ENCODE results near the gene CHCHD6. TPM values are rescaled to one million over a fixed set of nuclear protein-coding genes. Genes with fewer than 3 reads are reported as not detected.

Gene CHCHD6
- total and polyA plus RNA-seq, 2 donors (not counting 3 experiments of a cell fraction or from before 2014, with no cell fraction given), result 8.4 to 10.1 TPM

DNA sequence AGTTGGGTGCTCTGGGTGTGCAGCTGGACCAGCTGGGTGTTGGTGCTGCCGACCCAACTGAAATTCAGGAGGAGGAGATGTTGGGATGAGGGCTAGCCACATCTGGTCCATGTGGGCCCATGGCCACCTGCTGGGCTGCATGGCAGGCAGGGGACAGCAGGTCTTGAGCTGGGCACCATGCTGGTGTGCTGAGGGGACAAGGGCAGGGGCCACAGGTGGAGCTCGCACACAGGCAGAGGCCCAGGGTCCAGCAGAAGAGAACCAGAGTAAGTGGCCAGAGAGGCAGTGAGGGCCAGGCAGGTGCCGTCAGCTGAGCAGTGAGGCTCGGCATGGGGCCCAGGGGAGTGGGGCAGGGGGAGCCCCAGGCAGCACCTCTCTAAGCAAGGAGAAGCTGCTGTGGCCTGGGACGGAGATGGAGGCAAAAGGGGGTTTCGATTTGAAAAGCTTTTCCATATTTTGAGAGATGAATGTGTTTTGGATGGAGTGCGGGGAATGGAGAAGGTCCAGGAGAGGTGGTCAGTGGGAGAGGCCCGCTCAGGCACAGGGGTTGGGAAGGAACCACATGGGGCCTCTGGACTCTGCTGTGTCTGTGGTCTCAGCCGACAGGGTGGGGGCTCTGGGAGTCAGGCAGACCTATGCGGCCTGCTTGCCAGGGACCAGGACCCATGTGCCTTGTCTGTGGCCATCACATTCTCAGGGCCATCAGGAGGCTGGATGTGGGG is 248.4 kb downstream of the CHCHD6 start:
- TF ChIP-seq POLR2A (IDR thresholded peaks at IDR 0.05; ENCODE audit: low read depth, low read length) (no peak), MYC (IDR thresholded peaks at IDR 0.05; ENCODE audit: low read depth, low read length) (no peak), POLR2AphosphoS5 (IDR thresholded peaks at IDR 0.05; ENCODE audit: insufficient read depth, low read depth, low read length) (no peak), JUN (IDR thresholded peaks at IDR 0.05; ENCODE audit: borderline replicate concordance, insufficient read depth, insufficient read length, low read depth) (no peak), EZH2 (IDR thresholded peaks at IDR 0.05; ENCODE audit: borderline replicate concordance, low read depth, low read length, severe bottlenecking) (no peak), GATA2 (IDR thresholded peaks at IDR 0.05; ENCODE audit: insufficient read depth, insufficient read length, low read depth, low read length) (no peak), FOS (IDR thresholded peaks at IDR 0.05; ENCODE audit: borderline replicate concordance, insufficient read depth, low read length) (no peak)
- TF ChIP-seq, protein P1, sequence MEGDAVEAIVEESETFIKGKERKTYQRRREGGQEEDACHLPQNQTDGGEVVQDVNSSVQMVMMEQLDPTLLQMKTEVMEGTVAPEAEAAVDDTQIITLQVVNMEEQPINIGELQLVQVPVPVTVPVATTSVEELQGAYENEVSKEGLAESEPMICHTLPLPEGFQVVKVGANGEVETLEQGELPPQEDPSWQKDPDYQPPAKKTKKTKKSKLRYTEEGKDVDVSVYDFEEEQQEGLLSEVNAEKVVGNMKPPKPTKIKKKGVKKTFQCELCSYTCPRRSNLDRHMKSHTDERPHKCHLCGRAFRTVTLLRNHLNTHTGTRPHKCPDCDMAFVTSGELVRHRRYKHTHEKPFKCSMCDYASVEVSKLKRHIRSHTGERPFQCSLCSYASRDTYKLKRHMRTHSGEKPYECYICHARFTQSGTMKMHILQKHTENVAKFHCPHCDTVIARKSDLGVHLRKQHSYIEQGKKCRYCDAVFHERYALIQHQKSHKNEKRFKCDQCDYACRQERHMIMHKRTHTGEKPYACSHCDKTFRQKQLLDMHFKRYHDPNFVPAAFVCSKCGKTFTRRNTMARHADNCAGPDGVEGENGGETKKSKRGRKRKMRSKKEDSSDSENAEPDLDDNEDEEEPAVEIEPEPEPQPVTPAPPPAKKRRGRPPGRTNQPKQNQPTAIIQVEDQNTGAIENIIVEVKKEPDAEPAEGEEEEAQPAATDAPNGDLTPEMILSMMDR (IDR thresholded peaks at IDR 0.05; ENCODE audit: extremely low read depth in 1 of 2, insufficient read depth in 1 of 2, low read depth in 1 of 2, low read length in 2 of 2), result no peak
- TF ChIP-seq, protein P2, sequence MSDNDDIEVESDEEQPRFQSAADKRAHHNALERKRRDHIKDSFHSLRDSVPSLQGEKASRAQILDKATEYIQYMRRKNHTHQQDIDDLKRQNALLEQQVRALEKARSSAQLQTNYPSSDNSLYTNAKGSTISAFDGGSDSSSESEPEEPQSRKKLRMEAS (IDR thresholded peaks at IDR 0.05; ENCODE audit: insufficient read depth, insufficient read length), result no peak
- CTCF ChIA-PET, result interaction anchor here (1.6 kb wide), 1 partner anchor 38 kb away, joined by 3 read pairs; no protein-coding TSS in a partner anchor
- intact Hi-C loops (cut with micrococcal nuclease) (no loop called here), dilution Hi-C loops (cut with MboI; ENCODE audit: extremely low pct_ligation_motif_present, low sequenced_read_pairs) (no loop called here)
- POLR2A ChIA-PET, result no interaction called here
- Histone ChIP-seq H3K79me2 (ENCODE audit: control insufficient read depth, insufficient read depth, low read length) (no peaks in the 10 kb centered on the region), H3K4me1 (ENCODE audit: control insufficient read depth, extremely low read depth, insufficient read depth, low read length) (no peaks in the 10 kb centered on the region), H3K27me3 (ENCODE audit: control insufficient read depth in 2 of 2, insufficient read depth in 2 of 2, low read length in 2 of 2) (no peaks in the 10 kb centered on the region), H3K4me2 (ENCODE audit: insufficient read depth, low read length) (no peak overlapping the region), H3K9me1 (replicated peaks; ENCODE audit: control insufficient read depth, extremely low read depth, insufficient read depth, low read length) (no peaks in the 10 kb centered on the region), H3K36me3 (ENCODE audit: control insufficient read depth in 2 of 2, extremely low read depth in 1 of 2, insufficient read depth in 2 of 2, low read length in 2 of 2) (no peaks in the 10 kb centered on the region), H3K9ac (replicated peaks; ENCODE audit: extremely low read depth, insufficient read depth, low read length) (no peak overlapping the region), H3K27ac (ENCODE audit: insufficient read depth, low read depth, low read length) (no peak overlapping the region), H4K20me1 (replicated peaks; ENCODE audit: control insufficient read depth, extremely low read depth, insufficient read depth, low read length) (no peaks in the 10 kb centered on the region), H2AFZ (ENCODE audit: low read depth, low read length) (no peak overlapping the region), H3K9me3 (replicated peaks; ENCODE audit: control insufficient read depth, insufficient read depth, low read length) (no peaks in the 10 kb centered on the region), H3K4me3 (replicated peaks in 1 of 3; ENCODE audit: insufficient read depth in 1 of 3, low read depth in 1 of 3, low read length in 3 of 3) (no peak overlapping the region)
- DNase-seq (ENCODE audit: low read depth, low spot score) (no peak), FAIRE-seq (no peak)
- BruUV-seq (replicated peaks), result no TSS peak

All from endothelial cell of umbilical vein (primary cell).